Stimulated activated CD8-positive, alpha-beta memory T cell treated with anti-CD3 and anti-CD28 coated beads, Interleukin-12 subunit alpha, Interleukin-12 subunit beta, amount 100 ng/mL, for 24 hours (primary cell): ENCODE measurements around the gene RALGPS1.

ENCODE experiments used
- DNase-seq: peaks from one replicate; pipeline ENCODE4 v3.0.0-alpha.2; 2020; ENCODE audit errors: extremely low read depth

The RALGPS1 gene

DNA sequence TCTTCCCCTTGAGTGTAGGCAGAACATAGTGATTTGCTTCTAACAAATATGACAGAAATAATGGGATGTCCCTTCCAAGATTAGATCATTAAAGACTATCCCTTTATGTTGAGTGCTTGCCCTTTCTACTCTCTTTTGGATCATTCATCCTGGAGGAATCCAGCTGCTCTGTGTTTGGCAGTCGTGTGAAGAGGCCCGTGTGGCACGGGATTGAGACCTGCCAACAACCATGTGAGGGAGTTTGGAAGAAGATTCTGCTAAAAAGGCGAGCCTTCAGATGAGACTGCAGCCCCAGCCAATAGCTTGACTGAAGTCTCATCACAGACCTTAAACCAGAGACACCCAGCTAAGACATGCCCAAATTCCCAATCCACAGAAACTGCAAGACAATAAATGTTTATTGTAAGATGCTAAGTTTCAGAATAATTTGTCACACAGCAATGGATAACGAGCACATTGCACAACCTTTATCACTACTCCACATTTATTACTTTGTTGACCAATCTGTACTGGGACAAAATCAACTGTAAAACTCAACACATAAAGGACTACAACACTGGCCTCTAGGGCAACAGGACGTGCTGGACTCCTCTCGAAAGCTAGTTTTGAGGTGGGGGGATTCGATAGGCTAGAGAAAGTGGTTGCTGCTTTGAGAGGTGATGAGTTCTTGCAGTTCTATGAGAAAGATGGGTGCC is 165.0 kb downstream of the RALGPS1 start:
- no peak for DNase-seq

- no peak for DNase-seq
Measured at GRCh38 chr9:127081250-127082185, 166.9 kb downstream of the RALGPS1 start.

GRCh38 chr9:127083138-127083980 is 168.8 kb downstream of the RALGPS1 start:
- DNase-seq: no peak

- DNase-seq: no peak
Measured at GRCh38 chr9:127084076-127085039, 169.8 kb downstream of the RALGPS1 start.

DNA sequence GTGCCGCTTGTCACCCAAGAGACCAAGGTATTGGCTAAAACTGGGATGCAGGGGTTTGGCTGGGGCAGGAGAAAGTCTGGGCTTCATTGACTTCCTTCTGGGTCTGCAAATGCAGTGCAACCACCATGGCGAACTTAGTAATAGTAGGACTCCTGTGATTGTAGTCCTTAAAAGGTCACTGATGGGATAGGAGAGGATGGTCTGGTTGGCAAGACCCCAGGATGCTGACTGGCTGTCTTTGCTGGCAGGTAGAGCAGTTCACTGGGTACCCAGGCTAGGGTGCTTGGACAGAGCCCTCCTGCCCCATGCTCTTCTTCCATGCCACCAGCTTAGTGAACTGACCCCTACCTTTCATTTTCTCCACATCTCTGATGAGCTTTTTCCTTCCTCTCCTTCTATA is 170.6 kb downstream of the RALGPS1 start:
- DNase-seq: no peak

DNA sequence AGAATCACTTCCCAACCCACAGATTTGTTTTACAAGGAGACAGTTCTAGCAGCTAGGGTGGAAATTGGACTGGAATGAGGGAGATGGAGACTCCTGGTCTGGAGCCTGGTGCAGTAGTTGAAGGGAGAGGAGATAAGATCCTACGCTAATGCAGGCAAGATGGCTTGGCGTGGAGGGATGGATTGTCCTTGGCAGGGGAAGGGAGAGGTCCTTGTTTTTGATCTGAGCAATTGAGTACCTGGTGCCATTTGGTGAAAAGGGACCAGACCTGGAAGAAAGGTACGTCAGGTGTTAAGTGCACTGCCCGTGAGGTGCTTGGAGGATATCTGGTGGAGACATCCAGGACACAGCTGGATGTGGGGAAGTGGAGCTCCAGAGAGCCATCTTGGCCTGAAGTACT is 172.2 kb downstream of the RALGPS1 start:
- no peak for DNase-seq

- no peak for DNase-seq
Measured at GRCh38 chr9:127087411-127087810, 172.8 kb downstream of the RALGPS1 start.

DNA sequence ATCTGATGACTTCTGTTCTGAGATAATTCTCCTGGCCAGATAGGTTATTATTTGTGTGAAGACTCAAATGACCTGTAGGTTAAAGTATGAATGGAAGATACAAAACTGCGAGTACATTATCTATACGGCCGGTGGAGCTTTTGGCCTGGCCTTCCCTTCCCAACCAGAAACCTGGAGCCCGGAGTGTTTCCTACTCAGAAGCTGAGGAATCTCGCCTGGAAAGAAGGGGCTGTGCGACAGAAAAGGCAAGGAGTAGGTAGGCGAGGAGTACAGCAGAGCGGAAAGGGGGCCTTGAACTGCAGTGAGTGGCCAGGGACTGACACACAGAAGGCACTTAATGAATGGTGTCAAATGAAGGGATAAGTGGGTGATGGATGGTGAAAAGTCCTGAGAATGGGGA is 173.3 kb downstream of the RALGPS1 start:
- no peak for DNase-seq

GRCh38 chr9:127088724-127089615 is 174.4 kb downstream of the RALGPS1 start:
- DNase-seq: no peak

- DNase-seq: no peak
Measured at GRCh38 chr9:127089631-127090081, 175.1 kb downstream of the RALGPS1 start.

DNA sequence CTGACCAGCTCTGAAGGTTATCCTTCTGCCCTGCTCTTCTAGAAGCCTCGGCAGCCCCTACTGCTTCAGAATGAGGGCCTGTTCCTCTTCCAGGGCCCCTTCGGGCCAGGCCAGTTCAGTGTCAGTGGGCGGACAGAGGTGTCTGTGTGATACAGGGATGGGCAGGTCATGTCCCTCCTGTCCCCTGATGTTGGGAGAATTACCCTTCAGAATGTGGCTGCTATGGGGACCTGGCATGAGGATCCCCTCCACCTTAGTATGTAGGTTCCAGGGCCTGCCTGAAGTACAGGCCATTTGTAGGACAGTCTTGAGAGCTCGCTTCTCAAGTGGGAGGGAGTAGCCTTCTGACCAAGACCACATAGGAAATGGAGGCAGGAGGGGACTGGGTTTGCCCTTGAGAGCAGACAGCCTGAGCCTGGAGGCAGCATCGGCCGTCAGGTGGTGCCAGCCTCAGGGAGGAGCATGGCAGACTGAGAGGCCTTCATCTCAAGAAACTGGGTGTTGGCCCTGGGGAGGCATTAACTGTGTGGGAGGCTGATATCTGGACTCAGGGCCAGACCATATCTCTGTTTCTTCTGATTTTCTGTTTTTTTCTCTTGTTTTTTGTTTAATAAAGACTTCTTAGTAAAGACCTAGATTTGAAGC is 175.9 kb downstream of the RALGPS1 start:
- no peak for DNase-seq

DNA sequence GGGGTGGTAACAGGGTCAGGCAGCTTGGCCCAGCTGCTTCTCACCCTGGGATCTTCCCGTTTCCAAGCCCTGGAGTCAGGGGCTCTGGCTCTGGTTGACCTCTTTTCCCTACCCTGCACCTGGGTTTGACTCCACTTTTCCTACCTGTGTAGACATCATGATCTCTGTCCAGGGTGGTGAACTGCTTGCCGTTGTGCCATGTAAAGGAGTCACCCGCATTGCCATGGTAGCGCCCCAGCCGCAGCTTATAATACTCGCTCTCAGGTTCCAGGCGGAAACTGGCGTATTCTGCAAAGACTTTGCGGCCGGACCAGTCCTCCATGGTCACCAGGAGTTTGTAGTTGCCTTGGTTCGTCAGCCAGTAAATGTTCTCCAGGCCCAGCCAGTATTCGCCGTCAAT is 176.9 kb downstream of the RALGPS1 start:
- DNase-seq: no peak

GRCh38 chr9:127092041-127092608 is 177.5 kb downstream of the RALGPS1 start:
- DNase-seq: no peak

DNA sequence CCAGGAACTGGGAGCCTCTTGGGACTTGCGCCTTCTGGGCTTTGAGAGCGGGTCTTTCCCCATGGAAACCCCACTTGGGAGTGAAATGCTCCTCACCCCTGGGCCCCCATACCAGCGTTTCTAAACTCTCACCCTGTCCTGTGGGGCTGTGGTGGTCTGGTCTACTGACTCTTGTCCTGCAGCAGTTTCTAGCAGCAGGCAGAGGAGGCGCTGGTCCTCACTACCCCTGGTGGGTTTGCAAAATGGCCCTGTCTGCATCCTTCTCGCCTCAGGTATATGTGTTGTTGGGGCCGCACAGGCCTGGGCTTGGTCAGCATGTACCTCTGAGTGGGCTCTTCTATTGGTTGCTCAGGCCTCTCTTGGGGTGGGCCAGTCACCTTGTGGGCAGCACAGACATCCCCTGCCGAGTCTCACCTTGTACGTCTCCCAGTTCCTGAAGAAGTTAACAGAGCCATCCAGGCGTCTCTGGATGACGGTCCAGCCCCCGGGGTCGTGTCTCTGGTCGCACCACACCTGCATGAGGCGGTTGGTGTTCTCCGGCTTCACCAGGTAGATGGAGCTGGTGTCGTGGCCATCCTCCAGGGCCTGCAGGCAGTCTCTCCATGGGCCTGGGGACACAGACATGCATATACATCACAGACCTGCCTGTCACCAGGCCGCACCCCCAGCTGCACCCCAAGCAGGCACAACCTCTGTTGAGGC is 178.9 kb downstream of the RALGPS1 start:
- DNase-seq: no peak

DNA sequence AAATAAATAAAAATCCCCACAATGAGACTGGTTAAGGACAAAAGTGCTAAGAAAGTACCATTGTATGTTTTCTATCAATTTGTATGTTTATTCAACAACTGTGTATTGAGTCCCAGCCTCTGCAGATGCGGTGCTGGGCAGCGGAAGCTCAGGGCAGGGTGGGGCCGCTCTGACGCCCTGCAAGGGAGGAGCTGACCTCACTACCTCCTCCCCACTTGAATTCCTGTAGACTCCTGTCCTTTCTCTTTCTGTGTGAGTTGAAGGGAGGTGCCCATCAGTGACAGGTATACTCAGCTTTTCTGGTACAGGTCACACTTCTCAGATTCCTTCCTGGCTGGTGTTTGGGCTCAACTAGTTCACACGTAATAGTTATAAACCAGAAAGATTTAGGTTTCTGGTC is 180.8 kb downstream of the RALGPS1 start:
- no peak for DNase-seq

DNA sequence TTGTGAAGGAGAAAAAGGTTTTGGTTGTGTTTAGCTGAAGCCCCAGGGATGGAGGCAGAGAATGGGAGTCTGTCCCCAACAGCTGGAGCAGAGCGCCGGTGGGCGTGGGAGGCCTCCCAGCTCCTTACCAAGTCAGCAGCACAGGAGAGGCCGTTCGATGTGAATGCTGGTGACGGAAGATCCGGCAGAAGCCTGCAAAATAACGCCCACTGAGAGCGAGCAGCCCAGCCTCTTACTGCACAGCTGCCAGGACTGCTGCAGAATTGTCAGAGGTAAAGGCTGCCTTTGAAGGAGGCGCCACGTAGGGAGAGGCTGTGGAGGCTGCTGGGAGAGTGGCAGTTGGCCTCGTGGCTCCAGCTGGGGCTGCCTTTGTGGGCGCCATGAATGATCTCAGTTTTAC is 181.6 kb downstream of the RALGPS1 start:
- DNase-seq: no peak

DNA sequence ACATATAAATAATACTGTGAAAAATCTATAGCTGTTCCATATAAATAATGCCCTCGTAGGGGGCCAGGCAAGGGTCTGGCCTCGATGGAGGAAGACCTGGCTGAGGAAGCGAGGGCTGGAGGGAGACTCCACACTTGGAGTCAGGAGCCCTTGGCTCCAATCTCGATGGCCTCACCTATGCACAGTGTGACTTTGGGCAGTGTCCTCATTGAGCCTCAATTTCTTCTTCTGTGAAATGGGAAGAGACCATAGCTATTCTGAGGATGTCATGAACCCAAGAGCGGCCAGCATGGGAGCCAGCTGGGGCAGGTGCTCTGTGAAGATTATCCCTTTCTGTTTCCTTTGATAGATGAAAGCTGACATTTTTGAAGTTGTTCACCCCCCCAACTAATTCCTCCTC is 183.1 kb downstream of the RALGPS1 start:
- no peak for DNase-seq

DNA sequence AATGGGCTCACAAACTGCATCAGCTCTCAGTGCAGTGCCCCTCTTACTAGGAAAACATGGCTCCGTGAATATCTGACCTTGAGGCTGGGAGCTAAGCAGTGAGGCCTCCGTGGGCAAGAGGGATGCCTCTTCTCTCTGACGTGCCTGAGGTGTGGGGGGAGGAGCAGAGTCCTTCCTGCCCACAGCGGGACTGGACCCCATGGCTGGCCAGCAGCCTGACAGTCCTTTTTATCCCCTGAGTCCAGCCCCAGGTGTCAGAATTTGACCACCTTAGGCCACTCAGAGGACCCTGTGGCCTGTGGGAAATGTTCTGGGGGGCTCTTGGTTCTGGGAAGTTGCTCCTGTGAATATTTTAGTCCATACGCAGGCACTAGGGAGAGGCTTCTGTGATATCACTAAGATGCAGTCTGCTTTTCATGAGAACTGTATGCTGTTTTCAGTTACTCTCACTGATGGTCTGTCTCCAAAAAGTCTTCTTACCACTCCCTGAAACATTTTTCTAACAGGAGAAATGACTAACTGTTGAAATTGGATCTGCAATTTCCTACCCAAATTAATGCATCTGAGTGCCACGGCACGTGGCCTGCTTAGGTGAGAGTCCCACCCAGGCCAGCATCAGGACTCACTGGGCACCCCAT is 184.5 kb downstream of the RALGPS1 start:
- DNase-seq: no peak
